GM18519 (cell line): ENCODE results near the gene PROSER2.
A peak's percentile ranks its signal among the peaks of the same experiment; 100 is the strongest.
"Not testable (repeated sequence)": the region's sequence is repeated elsewhere in the genome, so short reads cannot be mapped to it uniquely, and the experiment has no call there.

Source experiments
- ATAC-seq: cut with Tn5 transposase; IDR thresholded peaks from one replicate; pipeline ENCODE4 v1.9.1; 2021; ENCODE audit warnings: mild to moderate bottlenecking, moderate library complexity; ENCODE audit not compliant: unreplicated experiment, low FRiP score

The PROSER2 gene

DNA sequence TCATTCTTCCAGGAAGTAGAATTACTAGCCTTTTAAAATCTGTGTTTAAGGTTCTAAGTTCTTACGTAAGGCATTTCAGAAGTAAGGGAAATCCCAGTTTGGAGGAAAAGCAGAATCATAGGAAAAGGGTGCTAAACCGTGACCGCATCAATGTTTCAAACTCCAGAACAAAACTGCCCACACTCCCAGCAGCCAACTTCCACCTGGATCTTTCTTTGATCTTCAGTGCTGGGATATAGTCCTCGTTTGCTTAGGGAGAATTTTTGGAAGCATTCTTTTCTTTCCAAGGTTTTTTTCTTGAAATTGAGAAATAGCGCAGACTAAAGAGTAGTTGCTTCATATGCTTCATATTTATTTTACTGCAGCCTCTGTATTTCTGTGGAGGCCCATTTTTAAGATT is 8.9 kb downstream of the PROSER2 start:
- ATAC-seq: no peak

DNA sequence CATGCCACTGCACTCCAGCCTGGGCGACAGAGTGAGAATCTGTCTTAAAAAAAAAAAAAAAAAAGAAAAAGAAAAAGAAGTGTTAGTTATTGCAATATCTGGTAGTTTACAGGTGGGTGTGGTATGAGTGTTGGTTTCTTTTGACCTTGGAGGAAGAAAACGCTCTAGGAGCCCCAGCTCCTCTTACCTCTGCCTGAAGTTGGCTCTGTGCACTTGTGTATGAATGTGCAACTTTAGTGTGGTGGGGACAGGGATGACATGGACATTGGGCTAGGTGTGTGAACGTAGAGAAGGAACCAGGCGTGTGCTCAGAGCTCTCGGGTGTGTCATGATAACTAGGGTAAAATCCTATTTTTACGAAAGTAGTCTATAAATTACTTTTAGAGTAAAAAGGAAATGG is 11.9 kb downstream of the PROSER2 start:
- ATAC-seq: no peak

DNA sequence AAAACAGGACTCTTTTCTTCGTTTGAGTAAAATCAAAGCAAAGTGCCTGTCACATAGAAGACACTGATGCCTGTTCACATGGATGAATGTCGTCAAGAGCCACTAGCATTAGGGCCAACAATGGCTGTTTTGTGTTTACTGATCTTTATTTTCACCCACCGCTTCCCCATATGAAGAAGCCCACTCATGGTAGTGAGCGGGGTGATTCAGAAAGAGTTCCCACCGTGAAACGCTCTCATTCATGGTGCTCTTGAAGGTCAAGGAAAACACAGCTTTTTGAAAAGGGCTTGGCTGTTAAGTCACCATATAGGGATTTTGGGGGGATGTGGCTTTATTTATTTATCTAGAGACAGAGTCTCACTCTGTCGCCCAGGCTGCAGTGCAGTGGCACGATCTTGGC is 12.5 kb downstream of the PROSER2 start:
- ATAC-seq: no peak

DNA sequence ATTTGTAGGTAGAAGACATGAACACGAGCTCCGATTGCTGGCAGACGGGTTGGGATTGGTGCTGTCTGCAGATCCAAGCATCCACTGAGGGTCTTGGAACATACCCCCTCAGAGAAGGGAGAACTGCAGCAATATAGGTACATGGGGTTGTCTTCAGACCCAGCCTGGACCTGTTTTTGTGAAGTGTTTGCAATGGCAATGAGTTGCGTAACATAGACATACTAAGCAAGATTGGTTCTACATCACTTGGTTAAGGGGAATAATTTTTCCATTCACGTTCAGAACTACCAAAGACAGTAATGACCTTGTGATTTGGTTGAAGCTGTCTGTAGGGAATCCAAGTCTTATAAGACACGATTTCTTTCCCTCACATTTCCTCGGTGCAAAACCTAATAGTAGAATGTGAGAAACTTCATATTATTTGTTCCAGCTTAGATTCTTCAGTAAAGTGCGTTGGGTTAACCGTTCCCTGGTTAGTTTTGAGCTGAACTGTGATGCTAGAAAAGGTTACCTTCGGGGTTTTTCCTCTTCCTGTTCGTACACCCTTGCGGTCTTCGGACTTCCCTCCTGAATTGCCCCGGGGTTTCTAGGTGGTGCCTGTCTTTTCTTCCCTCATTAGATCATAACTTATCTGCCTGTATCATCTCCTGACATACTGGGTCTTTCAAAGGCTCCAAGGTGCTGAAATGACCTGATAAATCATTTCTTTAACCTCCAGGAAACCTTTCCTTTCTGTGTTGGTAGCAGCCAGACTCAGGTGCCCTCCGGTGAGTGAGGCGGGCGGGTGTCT is 14.4 kb downstream of the PROSER2 start:
- no peak for ATAC-seq

DNA sequence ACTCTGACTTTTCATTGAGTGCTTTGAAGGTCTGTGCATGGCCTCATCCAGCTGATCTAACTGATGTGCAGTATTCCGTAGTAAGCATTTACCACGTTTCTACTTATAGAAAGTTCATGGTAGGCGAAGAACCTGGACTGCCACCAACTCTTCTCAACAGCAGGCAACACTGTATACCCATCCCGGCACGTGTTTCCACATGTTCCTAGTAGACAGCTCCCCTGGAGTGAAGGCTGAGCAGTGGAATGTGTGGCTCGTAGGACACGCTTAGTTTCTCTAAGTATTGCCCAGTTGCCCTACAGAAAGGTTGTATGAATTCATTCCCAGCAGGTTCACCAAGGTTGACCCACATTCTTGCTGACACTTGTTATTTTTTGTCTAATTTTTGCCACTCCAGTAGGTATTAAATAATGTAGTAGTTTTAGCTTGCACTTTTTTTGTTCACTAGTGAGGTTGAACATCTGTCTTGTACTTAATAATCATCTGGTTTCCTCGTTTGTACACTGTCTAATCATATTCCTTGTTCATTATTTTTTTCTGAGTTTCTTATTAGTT is 15.2 kb downstream of the PROSER2 start:
- ATAC-seq: no peak

DNA sequence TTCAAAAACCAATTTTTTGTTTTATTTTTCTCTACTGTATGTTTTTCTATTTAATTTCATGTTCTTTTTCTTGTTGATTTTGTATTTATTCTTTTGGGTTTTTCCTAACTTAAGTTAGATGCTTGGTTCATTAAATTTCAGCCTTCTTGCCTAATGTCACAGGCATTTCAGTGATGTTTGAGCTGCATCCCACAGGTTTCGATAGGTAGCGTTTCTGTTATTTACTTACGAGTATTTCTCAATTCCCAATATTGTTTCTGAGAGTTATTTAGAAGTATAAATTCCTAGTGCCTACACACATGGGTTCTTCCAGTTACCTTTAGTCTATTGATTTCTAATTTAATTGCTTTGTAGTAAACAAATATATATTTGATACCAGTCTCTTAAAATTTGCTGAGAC is 18.2 kb downstream of the PROSER2 start:
- no peak for ATAC-seq

DNA sequence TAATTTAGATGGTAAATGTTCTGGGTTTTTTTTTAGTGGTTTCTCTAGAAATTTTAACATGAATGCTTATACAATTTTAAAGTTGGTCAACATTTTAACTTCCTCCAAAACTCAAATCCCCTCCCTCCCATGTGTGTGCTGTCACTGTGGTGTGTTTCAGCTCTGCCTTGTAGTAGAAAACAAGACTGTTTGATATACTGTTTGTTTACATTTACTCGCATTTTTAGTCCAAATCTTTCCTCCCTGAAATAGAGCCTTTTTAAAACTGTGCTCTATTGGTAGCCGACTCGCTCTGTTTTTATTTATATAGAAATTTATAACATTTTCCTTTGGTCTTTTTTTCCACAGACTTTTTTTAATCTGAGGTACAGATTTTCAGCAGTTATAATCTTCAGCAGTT is 19.3 kb downstream of the PROSER2 start:
- ATAC-seq: no peak

DNA sequence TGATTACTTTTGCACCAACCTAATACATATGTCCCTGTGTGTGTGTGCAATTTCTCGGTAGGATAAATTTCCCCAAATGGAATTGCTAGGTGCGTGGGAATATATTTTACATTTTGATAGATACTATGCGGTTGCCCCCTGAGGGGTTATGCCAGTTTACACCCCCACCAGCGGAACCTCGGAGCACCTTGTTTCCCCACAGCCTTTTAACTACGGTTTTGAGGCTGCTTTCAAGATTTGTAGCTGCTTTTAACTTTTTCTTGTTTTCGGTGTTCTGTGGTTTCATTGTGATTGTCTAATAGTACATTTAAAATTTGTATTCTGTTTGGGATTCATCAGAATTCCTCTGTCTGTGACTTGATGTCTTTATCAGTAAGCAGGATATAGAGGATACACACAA is 22.0 kb downstream of the PROSER2 start:
- ATAC-seq: no peak

DNA sequence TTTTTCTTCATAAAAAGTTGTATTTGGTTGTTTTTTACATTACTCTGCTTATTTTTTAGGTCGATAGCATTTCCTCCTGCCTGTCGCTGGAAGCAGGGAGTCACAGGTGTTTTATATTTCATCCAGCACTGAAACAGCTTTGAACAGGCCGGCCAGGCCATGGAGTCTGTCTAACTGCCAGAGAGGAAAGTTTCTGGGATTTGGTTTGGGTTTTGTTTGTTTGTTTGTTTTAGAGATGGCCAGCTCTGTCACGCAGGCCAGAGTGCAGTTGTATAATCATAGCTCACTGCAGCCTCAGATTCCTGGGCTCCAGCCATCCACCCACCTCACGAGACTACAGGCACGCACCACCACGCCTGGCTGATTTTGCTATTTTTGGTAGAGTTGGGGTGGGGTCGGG is 23.4 kb downstream of the PROSER2 start:
- no peak for ATAC-seq

DNA sequence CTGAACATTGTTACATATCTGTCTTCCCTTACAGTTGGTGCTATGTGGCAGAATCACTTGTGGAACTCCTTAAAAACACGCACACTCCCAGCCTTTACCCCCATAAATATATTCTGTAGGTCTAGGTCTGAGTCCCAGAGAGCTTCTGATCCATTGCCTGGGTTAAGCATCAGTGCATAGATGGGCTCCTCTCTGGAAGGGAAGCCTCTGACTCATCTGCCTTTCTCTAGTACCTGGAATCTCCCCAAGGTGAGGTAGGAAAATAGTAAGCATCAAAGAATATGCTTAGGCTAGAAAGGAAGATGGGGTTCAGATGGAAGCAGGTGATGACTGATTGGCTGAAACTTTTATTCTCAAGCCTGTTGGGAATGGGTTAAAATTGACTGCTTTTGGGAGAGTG is 26.1 kb downstream of the PROSER2 start:
- no peak for ATAC-seq

DNA sequence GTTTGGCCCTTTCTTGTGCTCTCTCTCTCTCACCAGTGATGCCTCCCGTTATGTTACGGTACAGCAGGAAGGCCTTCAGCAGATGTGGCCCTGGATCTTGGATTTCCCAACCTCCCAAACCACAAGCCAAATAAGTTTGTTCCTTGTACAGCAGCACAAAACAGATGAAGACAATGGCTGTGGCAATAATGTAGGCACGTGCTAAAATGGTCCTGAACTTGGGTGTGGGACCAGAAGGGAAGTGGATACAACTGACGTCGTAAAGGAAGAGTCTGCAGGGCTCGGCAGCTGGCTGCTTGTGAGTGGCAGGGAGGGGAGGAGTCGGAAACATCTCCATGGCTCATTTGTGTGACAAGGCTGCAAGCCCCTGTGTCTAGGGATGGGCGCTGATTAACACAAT is 26.8 kb downstream of the PROSER2 start:
- no peak for ATAC-seq

DNA sequence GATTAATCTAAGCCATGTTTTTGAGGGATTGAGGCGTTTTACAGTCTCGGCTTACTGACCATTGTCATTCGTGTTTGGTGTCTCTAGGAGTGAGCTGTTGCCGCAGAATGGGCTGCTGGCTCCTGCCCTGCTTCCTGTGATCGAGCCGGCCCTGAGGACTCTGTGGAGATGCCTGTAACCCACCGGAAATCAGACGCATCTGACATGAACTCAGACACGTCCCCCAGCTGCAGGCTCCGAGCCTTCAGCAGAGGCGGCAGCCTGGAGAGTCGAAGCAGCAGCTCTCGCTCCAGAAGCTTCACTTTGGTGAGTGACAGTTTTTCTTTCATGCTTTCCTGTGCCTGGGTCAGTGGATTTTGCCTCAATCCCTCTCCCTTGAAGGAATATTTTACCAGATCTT is 28.8 kb downstream of the PROSER2 start:
- ATAC-seq: no peak

DNA sequence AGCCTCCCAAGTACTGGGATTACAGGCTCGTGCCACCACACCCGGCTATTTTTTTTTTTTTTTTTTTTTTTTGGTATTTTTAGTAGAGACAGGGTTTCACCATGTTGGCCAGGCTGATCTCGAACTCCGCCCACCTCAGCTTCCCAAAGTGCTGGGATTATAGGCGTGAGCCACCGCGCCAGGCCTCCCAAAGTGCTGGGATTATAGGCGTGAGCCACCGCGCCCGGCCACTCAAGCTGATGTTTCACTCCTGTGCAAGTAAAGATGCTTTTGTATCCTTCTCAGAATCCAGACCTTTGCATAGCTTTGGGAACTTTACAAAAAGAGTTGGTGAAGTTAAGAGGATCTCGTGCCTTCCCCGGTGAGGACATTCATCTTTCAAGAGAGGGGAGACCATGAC is 29.5 kb downstream of the PROSER2 start:
- not testable (repeated sequence) for ATAC-seq

DNA sequence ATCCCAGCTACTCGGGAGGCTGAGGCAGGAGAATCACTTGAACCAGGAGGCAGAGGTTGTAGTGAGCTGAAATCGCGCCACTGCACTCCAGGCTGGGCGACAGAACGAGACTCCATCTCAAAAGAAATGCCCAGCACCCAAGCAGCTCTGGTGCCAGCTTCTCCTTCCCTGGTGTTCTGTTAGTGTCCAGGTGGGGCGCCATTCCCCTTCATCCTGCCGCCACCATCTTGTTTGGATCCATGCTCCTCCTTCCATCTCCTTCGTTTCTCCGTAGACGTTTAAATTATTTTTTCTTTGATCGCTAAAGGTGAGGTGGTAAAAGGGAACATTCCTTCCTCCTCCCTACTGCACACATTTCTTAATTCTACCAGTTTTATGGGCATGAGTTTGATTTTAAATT is 30.3 kb downstream of the PROSER2 start:
- no peak for ATAC-seq

DNA sequence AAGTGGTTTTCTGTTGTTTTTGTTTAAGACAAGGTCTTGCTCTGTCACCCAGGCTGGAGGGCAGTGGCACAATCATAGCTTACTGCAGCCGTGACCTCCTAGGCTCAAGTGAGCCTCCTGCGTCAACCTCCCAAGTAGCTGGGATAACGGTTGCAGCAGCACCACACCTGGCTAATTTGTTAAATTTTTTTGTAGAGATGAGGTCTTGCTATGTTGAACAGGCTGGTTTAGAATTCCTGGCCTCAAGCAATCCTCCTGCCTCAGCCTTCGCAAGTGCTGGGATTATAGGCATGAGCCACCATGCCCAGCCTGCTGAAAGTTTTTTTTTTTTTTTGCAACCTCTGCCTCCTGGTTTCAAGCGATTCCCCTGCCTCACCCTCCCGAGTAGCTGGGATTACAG is 31.1 kb downstream of the PROSER2 start:
- no peak for ATAC-seq

DNA sequence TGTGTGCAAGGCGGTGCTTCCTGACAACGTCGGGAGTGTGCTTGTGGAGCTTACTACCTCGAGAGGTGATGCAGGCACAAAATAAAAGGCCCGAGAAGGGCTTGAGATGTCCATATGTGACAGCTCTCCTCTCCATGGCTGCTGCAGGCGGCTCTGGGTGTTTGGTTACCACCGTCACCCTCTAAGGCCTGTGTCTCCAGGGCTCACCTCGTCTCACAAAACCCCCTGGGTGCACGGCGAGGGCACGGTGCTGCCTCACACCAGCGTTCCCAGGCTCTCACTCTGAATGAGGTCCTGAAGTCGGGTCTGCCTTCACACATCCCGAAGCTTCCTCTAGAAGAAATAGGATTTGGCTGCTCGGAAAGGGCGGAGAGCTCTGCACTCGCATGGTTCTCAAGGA is 32.9 kb downstream of the PROSER2 start:
- ATAC-seq: no peak

DNA sequence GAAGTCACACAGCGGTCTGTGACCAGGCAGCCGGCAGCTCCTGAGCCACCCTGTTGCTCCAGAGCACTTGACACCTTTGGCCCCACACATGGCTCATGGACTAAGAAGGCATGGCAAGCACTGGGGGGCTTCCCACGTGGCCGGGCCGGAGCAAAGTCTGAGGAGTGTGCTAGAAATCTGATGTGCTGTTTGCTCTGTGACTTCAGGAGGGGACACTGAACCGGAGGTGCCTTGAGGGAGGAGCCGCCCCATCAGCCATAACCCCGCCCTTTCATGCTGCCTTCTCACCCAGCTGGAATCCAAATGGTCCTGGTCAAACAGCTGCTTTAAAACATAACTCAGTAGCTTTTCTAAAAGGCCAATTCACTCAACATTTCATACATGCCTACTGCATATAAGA is 33.5 kb downstream of the PROSER2 start:
- no peak for ATAC-seq

DNA sequence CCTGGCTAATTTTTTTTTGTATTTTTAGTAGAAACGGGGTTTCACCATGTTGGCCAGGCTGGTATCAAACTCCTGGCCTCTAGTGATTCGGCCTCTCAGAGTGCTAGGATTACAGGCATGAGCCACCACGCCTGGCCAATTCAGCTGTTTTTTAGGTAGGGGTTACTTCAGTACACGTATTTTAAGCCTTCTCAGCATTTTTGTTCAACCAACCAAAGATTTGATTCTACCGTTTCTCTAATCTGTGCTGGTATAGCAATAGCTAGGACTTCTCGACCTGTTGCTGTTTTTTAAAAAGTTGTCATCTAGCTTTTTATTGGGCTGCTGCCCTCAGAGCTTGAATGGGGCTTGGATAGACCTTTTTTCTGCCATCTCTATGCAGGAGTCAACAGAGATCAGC is 34.9 kb downstream of the PROSER2 start:
- no peak for ATAC-seq

DNA sequence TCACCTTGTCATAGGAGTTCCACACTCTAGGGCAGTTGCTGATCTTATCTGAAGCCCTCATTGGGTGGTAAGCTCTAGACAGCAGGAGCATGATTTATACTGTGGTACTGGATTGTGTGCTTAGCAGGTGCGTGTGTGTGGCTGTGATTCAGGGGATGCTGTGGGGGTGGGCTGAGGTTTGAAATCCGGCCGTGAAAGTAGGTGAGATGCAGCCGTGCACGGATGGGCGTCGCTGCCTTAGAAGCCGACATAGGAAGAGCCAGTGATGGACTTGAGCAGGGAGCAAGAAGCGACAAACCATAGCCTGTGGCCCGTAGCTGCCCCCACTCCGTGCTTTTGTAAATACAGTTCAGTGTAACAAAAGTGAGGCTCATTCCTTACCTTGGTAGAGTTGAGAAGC is 38.2 kb downstream of the PROSER2 start:
- ATAC-seq: no peak

DNA sequence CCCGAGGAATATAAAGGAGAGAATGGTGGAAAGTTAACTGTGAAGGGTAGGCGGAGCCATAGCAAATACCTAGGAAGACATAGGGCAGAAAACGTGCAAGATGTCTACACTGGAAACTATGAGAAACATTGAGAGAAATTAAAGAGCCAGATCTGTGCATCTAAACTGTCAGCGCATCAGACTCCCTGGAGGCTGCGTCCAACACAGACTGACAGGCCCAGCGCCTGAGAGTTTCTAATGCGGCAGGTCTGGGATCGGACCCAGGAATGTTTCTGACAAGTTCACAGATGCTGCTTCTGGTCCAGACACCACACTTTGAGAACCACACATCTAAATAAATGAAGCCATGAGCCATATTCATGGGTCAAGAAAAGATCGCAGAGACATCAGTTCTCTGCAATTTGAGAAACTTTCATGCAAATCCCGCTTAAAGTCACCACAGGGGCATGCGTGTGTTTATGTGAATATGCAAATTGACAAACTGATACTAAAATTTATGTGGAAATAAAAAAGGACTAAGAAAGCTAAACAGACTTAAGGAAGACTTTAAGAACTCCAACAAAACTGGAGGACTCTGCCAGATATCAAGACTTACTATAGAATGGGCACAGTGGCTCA is 38.8 kb downstream of the PROSER2 start:
- no peak for ATAC-seq

DNA sequence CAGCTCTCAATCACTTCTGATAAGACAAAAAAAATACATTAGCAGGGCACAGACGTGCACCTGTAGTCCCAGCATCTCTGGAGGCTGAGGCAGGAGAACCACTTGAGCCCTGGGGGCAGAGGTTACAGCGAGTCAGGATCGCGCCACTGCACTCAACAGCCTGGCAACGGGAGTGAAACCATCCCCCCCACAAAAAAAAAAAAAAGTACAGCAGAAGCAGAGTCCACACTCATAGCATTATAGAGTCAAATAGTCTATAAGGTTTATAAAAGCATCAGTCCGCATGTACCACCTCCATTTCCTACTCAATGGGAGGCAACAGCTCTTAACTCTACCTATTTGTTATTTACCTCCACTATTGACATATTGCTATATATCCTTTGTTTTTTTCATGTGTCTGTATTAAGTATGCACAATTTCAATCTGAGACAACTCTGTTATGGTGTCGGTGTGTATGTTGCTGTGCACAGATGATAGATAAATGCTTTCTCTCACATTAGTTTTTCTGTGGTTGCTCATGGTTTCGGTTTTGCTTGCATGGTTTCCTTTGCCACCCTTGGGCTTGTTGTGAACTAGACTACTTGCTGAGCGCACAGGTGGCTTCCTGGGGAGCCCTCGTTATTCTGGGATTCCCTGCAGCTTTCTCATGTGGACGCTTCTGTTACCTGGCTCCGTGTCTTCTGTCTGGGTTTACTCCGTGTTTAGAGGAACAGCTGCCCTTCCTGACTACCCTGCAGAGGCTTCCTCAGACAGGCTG is 40.4 kb downstream of the PROSER2 start:
- peak; percentile 98 for ATAC-seq
